AG09309 (cell line): ENCODE measurements around the gene DHRSX.
"Not testable (repeated sequence)": the region's sequence is repeated elsewhere in the genome, so short reads cannot be mapped to it uniquely, and the experiment has no call there.

Source experiments
- DNase-seq: peaks from one replicate; pipeline ENCODE4 v3.0.0-alpha.2; 2010; ENCODE audit warnings: low read depth
- H3K4me3 ChIP-seq: 2 replicates; pipeline ENCODE4 v1.5.1; 2011; ENCODE audit warnings: mild to moderate bottlenecking, low read depth, low read length, moderate library complexity; ENCODE audit not compliant: control insufficient read depth
- TF ChIP-seq, protein P1 (sequence below): IDR thresholded peaks from 2 replicates; pipeline ENCODE4 v1.5.1; 2011; ENCODE audit warnings: mild to moderate bottlenecking, low read depth, low read length, inconsistent platforms; ENCODE audit not compliant: insufficient read depth, control insufficient read depth; ENCODE audit errors: missing control alignments

DHRSX gene

GRCh38 chrX:2533424-2533823, 32.6 kb upstream of the DHRSX start:
- no peak for DNase-seq
- no peak overlapping the region for H3K4me3 ChIP-seq
- TF ChIP-seq, protein P1, sequence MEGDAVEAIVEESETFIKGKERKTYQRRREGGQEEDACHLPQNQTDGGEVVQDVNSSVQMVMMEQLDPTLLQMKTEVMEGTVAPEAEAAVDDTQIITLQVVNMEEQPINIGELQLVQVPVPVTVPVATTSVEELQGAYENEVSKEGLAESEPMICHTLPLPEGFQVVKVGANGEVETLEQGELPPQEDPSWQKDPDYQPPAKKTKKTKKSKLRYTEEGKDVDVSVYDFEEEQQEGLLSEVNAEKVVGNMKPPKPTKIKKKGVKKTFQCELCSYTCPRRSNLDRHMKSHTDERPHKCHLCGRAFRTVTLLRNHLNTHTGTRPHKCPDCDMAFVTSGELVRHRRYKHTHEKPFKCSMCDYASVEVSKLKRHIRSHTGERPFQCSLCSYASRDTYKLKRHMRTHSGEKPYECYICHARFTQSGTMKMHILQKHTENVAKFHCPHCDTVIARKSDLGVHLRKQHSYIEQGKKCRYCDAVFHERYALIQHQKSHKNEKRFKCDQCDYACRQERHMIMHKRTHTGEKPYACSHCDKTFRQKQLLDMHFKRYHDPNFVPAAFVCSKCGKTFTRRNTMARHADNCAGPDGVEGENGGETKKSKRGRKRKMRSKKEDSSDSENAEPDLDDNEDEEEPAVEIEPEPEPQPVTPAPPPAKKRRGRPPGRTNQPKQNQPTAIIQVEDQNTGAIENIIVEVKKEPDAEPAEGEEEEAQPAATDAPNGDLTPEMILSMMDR, result no peak

GRCh38 chrX:2526390-2526789, 25.6 kb upstream of the DHRSX start:
- DNase-seq, result no peak
- H3K4me3 ChIP-seq, result no peak overlapping the region
- TF ChIP-seq, protein P1, result no peak

- DNase-seq, result no peak
- H3K4me3 ChIP-seq, result no peak overlapping the region
- TF ChIP-seq, protein P1, result no peak
Measured at GRCh38 chrX:2523911-2524310, 23.1 kb upstream of the DHRSX start.

GRCh38 chrX:2521927-2522386, 21.2 kb upstream of the DHRSX start:
- TF ChIP-seq, protein P1, result no peak
- H3K4me3 ChIP-seq, result no peak overlapping the region
- no peak for DNase-seq

DNA sequence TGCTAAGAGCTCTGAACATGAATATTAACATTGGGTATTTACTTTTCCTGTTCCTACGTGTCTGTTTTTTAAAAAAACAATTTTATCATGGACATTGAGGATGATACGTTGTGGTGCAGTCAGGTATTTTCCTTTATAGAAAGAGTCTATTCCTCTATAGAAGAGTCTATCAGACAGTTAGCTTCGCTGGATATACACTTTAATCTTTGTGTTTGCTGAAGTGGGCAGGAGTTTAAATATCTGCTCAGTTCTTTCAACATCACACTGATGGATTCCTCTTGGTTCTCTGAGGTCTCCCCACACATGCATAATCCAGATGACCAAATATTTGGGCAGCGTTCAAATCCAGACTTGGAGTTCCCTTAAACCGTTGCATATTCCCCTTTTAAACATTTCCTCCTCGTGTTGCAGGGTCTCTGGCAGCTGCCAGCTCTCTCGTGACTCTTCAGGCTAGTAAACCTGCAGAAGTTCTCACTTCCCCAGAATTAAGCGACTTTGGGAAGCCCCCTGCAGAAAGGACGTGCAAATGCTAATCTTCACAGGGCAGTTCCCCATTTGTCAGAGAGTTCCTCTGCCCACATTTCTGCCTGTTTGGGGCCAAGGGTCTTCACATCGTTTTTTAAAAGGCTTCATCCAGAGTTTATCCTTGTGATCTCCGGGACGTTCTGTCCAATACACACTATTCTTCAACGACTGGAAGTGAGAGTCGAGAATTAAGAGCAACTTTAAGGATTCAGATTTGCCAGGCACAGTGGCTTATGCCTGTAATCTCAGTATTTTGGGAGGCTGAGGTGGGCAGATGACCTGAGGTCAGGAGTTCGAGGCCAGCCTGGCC, 20.5 kb upstream of the DHRSX start:
- TF ChIP-seq, protein P1, result no peak
- no peak for DNase-seq

GRCh38 chrX:2520539-2520938, 19.8 kb upstream of the DHRSX start:
- H3K4me3 ChIP-seq, result no peak overlapping the region
- no peak for DNase-seq
- TF ChIP-seq, protein P1, result no peak

More for the DNA sequence above, 20.5 kb upstream of the DHRSX start:
- H3K4me3 ChIP-seq, result no peak overlapping the region

DNA sequence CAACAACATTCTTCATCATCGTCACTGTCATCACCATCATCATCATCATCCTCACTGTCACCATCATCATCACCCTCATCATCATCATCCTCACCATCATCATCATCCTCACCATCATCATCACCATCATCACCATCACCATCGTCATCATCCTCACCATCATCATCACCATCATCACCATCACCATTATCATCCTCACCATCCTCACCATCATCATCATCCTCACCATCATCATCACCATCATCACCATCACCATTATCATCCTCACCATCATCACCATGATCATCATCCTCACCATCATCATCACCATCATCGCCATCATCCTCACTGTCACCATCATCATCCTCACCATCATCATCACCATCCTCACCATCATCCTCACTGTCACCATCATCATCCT, 18.9 kb upstream of the DHRSX start:
- DNase-seq, H3K4me3 ChIP-seq: not testable (repeated sequence)
